ENCODE measurements around the gene NRXN3.

DNA sequence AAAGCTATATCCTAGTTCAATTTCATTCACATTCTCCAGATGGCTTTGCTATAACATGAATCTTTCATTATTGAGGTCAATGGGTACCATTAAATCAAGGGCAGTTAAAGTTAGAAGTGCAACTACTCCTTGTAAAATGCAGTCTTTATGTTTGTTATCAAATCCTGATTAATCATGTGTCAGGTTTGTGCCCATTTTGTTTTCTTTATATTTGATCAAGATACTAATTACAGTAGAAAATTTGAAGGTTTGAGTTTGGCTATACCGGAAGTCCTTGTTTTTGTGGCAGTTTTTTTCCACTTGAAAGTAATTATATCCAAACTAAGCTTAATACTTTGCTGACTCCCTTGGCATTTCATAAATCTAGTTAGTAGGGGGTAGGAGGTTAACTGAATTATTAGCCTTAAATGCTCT is 1528.1 kb downstream of the NRXN3 start:
- TF ChIP-seq, protein P1, sequence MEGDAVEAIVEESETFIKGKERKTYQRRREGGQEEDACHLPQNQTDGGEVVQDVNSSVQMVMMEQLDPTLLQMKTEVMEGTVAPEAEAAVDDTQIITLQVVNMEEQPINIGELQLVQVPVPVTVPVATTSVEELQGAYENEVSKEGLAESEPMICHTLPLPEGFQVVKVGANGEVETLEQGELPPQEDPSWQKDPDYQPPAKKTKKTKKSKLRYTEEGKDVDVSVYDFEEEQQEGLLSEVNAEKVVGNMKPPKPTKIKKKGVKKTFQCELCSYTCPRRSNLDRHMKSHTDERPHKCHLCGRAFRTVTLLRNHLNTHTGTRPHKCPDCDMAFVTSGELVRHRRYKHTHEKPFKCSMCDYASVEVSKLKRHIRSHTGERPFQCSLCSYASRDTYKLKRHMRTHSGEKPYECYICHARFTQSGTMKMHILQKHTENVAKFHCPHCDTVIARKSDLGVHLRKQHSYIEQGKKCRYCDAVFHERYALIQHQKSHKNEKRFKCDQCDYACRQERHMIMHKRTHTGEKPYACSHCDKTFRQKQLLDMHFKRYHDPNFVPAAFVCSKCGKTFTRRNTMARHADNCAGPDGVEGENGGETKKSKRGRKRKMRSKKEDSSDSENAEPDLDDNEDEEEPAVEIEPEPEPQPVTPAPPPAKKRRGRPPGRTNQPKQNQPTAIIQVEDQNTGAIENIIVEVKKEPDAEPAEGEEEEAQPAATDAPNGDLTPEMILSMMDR (IDR thresholded peaks at IDR 0.05): no peak
- no peak for TF ChIP-seq POLR2AphosphoS5 (IDR thresholded peaks at IDR 0.05; ENCODE audit: low read depth, low read length)
- TF ChIP-seq, protein P2, sequence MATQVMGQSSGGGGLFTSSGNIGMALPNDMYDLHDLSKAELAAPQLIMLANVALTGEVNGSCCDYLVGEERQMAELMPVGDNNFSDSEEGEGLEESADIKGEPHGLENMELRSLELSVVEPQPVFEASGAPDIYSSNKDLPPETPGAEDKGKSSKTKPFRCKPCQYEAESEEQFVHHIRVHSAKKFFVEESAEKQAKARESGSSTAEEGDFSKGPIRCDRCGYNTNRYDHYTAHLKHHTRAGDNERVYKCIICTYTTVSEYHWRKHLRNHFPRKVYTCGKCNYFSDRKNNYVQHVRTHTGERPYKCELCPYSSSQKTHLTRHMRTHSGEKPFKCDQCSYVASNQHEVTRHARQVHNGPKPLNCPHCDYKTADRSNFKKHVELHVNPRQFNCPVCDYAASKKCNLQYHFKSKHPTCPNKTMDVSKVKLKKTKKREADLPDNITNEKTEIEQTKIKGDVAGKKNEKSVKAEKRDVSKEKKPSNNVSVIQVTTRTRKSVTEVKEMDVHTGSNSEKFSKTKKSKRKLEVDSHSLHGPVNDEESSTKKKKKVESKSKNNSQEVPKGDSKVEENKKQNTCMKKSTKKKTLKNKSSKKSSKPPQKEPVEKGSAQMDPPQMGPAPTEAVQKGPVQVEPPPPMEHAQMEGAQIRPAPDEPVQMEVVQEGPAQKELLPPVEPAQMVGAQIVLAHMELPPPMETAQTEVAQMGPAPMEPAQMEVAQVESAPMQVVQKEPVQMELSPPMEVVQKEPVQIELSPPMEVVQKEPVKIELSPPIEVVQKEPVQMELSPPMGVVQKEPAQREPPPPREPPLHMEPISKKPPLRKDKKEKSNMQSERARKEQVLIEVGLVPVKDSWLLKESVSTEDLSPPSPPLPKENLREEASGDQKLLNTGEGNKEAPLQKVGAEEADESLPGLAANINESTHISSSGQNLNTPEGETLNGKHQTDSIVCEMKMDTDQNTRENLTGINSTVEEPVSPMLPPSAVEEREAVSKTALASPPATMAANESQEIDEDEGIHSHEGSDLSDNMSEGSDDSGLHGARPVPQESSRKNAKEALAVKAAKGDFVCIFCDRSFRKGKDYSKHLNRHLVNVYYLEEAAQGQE (IDR thresholded peaks at IDR 0.05; ENCODE audit: insufficient read depth in 1 of 2, low read depth in 2 of 2, low read length in 1 of 2): no peak

Data from Panc1 (cell line).